Heart left ventricle (tissue), 13 donors: ENCODE data around the gene LPP.

Experiments used
- CTCF ChIP-seq, 12 donors: fragments of 200-600 bp; sonication (generic) in 4 of 12; IDR thresholded peaks; one replicate each; pipeline versions ENCODE4 v1.5.0 to v1.8.0; 2018 to 2022; ENCODE audit warnings: antibody characterized with exemption in 12 of 12, mild to moderate bottlenecking in 5 of 12
- POLR2A ChIP-seq, 2 donors: fragments of 450-650 bp; IDR thresholded peaks; one replicate each; pipeline ENCODE4 v1.6.1; 2017; ENCODE audit warnings: antibody characterized with exemption in 2 of 2, mild to moderate bottlenecking in 2 of 2, moderate library complexity in 2 of 2
- donor health status: ischemic (EF 13 %, LVEDD 7.1; RV severe dilation, severe dysfunction).
- donor health status: DM: no; HTN: yes; CAD: no.
- donor health status: DM: no; HTN: no; CAD: no.
- donor health status: ischemic (EF 25% LVEDD 6.9; RV normal size, moderate dysfunction).
- donor health status: ischemic (EF 25% LVEDD 5.7; RV mildly dilated, moderate dysfunction).
- donor health status: ischemic (EF 35%, LVEDD 5.7; RV mildly dilated, moderate dysfunction).
- donor health status: nonischemic (EF 11% LVEDD 7.7; RV severe dilation, severe dysfunction).
- donor health status: DM: yes; HTN: yes; CAD: no.
- donor health status: PGD.
- donor health status: ischemic (EF 29% LVEDD 5.4; RV normal size, mild dysfunction).
- donor health status: nonischemic (EF 23%, LVEDD 6.1; RV moderate dilation, normal function).

- no peak for TF ChIP-seq CTCF (IDR thresholded peaks at IDR 0.05)
- no peak for TF ChIP-seq POLR2A (IDR thresholded peaks at IDR 0.05)
Observed at GRCh38 chr3:188509316-188509715, 355.4 kb downstream of the LPP start.
